Measurements from ENCODE around the gene NPL.

GRCh38 chr1:182765391-182765790, 24.2 kb upstream of the NPL start:
- TF ChIP-seq CTCF (conservative IDR thresholded peaks at IDR 0.05 in 1 of 2, IDR thresholded peaks at IDR 0.05 in 1 of 2; ENCODE audit: low read depth in 1 of 2, low read length in 2 of 2) (no peak), EZH2 (IDR thresholded peaks at IDR 0.05; ENCODE audit: low read length, missing control alignments) (no peak)
